HEK293 (cell line): ENCODE measurements around the gene THSD4.

Experiments used
- CTCF ChIP-seq: fragments of 450-650 bp; formaldehyde crosslinking; IDR thresholded peaks from 2 replicates; pipeline ENCODE4 v1.5.1; 2016; ENCODE audit warnings: missing biosample characterization, missing genetic modification characterization
- TF ChIP-seq, protein P1 (sequence below): fragments of 450-650 bp; formaldehyde crosslinking; IDR thresholded peaks from 2 replicates; pipeline ENCODE4 v1.5.1; 2016; ENCODE audit warnings: missing biosample characterization, missing genetic modification characterization, low read depth

DNA sequence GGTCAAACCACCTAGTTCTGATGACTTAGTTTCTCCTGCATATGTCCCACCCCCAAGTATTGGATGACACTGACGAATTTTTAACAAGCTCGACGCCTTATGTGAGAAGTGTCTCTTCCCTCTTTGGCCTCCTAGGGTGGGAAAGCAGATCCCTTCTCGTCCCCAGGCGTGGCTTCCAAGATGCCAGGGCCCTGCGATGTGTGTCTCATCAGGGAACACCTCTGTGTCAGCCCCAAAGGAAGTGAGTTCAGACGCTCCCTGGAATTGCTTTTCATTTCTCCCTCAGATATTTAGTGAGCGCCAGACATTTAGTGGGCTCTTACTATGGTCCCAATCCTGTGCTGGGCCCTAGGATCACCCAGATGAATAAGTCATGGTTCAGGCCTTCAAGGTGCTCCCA lies 482.4 kb downstream of the THSD4 start:
- TF ChIP-seq CTCF: no peak
- TF ChIP-seq, protein P1, sequence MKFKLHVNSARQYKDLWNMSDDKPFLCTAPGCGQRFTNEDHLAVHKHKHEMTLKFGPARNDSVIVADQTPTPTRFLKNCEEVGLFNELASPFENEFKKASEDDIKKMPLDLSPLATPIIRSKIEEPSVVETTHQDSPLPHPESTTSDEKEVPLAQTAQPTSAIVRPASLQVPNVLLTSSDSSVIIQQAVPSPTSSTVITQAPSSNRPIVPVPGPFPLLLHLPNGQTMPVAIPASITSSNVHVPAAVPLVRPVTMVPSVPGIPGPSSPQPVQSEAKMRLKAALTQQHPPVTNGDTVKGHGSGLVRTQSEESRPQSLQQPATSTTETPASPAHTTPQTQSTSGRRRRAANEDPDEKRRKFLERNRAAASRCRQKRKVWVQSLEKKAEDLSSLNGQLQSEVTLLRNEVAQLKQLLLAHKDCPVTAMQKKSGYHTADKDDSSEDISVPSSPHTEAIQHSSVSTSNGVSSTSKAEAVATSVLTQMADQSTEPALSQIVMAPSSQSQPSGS (tag by site-specific recombination): no peak
